Neural cell (in vitro differentiated cells): ENCODE data around the gene FBRSL1. TPM values are rescaled to one million over a fixed set of nuclear protein-coding genes. Genes with fewer than 3 reads are reported as not detected.

Experiments
- H2AFZ ChIP-seq: fragments of 200-600, 300-800 bp; sonication (generic), shearing (Covaris generic); 2 replicates; pipeline ENCODE4 v1.6.0; 2014; ENCODE audit warnings: low read depth, mild to moderate bottlenecking, antibody characterized with exemption, low read length, moderate library complexity
- H3F3A ChIP-seq: fragments of 200-600 bp; shearing (Covaris generic); 2 replicates; pipeline ENCODE4 v1.6.1; 2016; ENCODE audit warnings: mild to moderate bottlenecking, moderate library complexity, mixed read lengths, antibody characterized with exemption, low read length; ENCODE audit not compliant: insufficient read depth, poor library complexity, severe bottlenecking
- H3K27ac ChIP-seq: fragments of 200-600, 300-800 bp; sonication (generic), shearing (Covaris generic); 2 replicates; pipeline ENCODE4 v1.5.1; 2014; ENCODE audit warnings: mild to moderate bottlenecking, low read length, moderate library complexity
- H3K27me3 ChIP-seq: fragments of 300-800, 200-600 bp; sonication (generic), shearing (Covaris generic); 2 replicates; pipeline ENCODE4 v1.6.0; 2014; ENCODE audit warnings: mild to moderate bottlenecking, low read depth, low read length, moderate library complexity; ENCODE audit not compliant: insufficient read depth
- H3K36me3 ChIP-seq: fragments of 300-800, 200-600 bp; sonication (generic), shearing (Covaris generic); 2 replicates; pipeline ENCODE4 v1.5.1; 2014; ENCODE audit warnings: mild to moderate bottlenecking, antibody characterized with exemption, low read length, moderate library complexity; ENCODE audit not compliant: insufficient read depth
- H3K4me2 ChIP-seq: fragments of 300-800, 200-600 bp; sonication (generic), shearing (Covaris generic); 2 replicates; pipeline ENCODE4 v1.6.0; 2014; ENCODE audit warnings: mild to moderate bottlenecking, low read length
- H3K4me3 ChIP-seq: fragments of 300-800, 200-600 bp; sonication (generic), shearing (Covaris generic); 2 replicates; pipeline ENCODE4 v1.5.1; 2014; ENCODE audit warnings: mild to moderate bottlenecking, low read length, moderate library complexity
- H3K79me2 ChIP-seq: fragments of 200-600 bp; shearing (Covaris generic); replicated peaks from 2 replicates; pipeline ENCODE4 v1.6.0; 2014; ENCODE audit warnings: mild to moderate bottlenecking, low read length, moderate library complexity; ENCODE audit not compliant: insufficient read depth
- H3K9ac ChIP-seq: fragments of 300-800, 200-600 bp; sonication (generic), shearing (Covaris generic); 2 replicates; pipeline ENCODE4 v1.6.1; 2016; ENCODE audit warnings: mild to moderate bottlenecking, low read length, mixed read lengths
- H3K9me2 ChIP-seq: fragments of 200-600 bp; shearing (Covaris generic); 2 replicates; pipeline ENCODE4 v1.6.1; 2016; ENCODE audit warnings: mild to moderate bottlenecking, low read length, mixed read lengths; ENCODE audit not compliant: insufficient read depth
- H3K9me3 ChIP-seq: fragments of 200-600, 300-800 bp; sonication (generic), shearing (Covaris generic); 2 replicates; pipeline ENCODE4 v1.6.1; 2016; ENCODE audit warnings: mild to moderate bottlenecking, mixed run types, low read length, moderate library complexity, mixed read lengths
- H4K20me1 ChIP-seq: fragments of 200-600 bp; shearing (Covaris generic); 2 replicates; pipeline ENCODE4 v1.6.1; 2016; ENCODE audit warnings: mild to moderate bottlenecking, mixed run types; ENCODE audit not compliant: insufficient read depth
- EP300 ChIP-seq: fragments of 450-650 bp; conservative IDR thresholded peaks from 2 replicates; pipeline ENCODE4 v1.6.1; 2014; ENCODE audit warnings: antibody characterized with exemption, mild to moderate bottlenecking, moderate library complexity; ENCODE audit not compliant: poor library complexity, severe bottlenecking
- EZH2 ChIP-seq: fragments of 200-600, 300-800 bp; shearing (Covaris generic), sonication (generic); IDR thresholded peaks from 2 replicates; pipeline ENCODE4 v1.6.1; 2014; ENCODE audit warnings: antibody characterized with exemption, low read length, borderline replicate concordance, mild to moderate bottlenecking; ENCODE audit not compliant: insufficient read depth, poor library complexity, severe bottlenecking
- MXI1 ChIP-seq: fragments of 450-650 bp; conservative IDR thresholded peaks from 2 replicates; pipeline ENCODE4 v1.6.1; 2014; ENCODE audit warnings: antibody characterized with exemption, mild to moderate bottlenecking; ENCODE audit not compliant: poor library complexity, severe bottlenecking
- POLR2AphosphoS5 ChIP-seq: IDR thresholded peaks from 2 replicates; pipeline ENCODE4 v1.6.1; 2012
- RAD21 ChIP-seq: fragments of 450-650 bp; conservative IDR thresholded peaks from 2 replicates; pipeline ENCODE4 v1.6.1; 2014; ENCODE audit warnings: antibody characterized with exemption, mild to moderate bottlenecking, moderate library complexity
- REST ChIP-seq: IDR thresholded peaks from 2 replicates; pipeline ENCODE4 v1.6.1; 2012; ENCODE audit warnings: borderline replicate concordance
- SMC3 ChIP-seq: fragments of 450-650 bp; conservative IDR thresholded peaks from 2 replicates; pipeline ENCODE4 v1.6.1; 2014; ENCODE audit warnings: antibody characterized with exemption, mild to moderate bottlenecking, moderate library complexity; ENCODE audit not compliant: poor library complexity
- TAF1 ChIP-seq: IDR thresholded peaks from 2 replicates; pipeline ENCODE4 v1.6.1; 2012; ENCODE audit warnings: low read depth
- polyA plus RNA-seq: library from polyadenylated mRNA; depleted of rRNA; stranded (reverse); fragments of >200 nt; gene quantifications from 2 replicates; pipeline ENCODE4 v1.2.3, GENCODE V29; 2014
- TF ChIP-seq, protein P1 (sequence below): fragments of 450-650 bp; IDR thresholded peaks from 2 replicates; pipeline ENCODE4 v1.5.1; 2014; ENCODE audit warnings: antibody characterized with exemption, mild to moderate bottlenecking, moderate library complexity; ENCODE audit not compliant: poor library complexity, severe bottlenecking

Gene FBRSL1
- polyA plus RNA-seq, 1 donor from 2014 or later: 11.9 TPM

DNA sequence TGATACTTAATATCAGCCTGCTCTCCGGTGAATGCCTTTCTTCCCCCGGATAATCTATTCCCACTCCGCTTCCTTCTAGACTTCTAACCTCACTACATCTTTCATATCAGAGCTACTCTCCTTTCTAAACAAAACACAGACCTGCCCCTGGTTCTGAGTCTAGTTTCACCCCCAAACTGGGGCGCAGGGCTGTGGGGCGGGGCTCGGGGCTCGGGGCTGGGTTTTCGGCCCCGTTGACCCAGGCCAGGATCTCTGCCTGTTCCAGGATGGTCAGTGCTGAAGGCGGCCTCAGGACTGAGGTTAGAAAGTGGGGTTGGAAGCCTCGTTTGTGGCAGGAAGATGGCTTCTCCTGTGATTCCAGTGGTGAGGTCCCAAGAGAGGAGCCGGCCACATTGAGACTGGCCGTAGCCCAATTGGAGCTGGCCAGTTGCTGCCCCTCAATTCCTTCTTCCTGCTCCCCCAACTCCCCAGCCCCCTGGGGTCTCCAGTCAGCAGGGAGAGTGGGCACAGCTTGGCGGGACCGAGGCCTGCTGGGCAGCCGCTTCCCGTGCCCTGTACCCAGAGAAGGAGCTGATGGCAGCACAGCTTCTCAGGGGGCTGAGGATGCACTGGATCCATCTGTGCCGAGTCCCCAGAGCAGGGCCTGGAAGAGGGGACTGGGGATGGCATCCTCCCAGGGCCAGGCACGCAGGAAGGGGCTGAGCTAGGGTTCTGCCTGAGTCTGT lies 67.5 kb downstream of the FBRSL1 start:
- TF ChIP-seq EZH2 (no peak), POLR2AphosphoS5 (no peak), MXI1 (no peak), REST (no peak), RAD21 (no peak), SMC3 (no peak), EP300 (no peak), TAF1 (no peak)
- TF ChIP-seq, protein P1, sequence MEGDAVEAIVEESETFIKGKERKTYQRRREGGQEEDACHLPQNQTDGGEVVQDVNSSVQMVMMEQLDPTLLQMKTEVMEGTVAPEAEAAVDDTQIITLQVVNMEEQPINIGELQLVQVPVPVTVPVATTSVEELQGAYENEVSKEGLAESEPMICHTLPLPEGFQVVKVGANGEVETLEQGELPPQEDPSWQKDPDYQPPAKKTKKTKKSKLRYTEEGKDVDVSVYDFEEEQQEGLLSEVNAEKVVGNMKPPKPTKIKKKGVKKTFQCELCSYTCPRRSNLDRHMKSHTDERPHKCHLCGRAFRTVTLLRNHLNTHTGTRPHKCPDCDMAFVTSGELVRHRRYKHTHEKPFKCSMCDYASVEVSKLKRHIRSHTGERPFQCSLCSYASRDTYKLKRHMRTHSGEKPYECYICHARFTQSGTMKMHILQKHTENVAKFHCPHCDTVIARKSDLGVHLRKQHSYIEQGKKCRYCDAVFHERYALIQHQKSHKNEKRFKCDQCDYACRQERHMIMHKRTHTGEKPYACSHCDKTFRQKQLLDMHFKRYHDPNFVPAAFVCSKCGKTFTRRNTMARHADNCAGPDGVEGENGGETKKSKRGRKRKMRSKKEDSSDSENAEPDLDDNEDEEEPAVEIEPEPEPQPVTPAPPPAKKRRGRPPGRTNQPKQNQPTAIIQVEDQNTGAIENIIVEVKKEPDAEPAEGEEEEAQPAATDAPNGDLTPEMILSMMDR: no peak
- H3K9me2 ChIP-seq: no peaks in the 10 kb centered on the region
- no peaks in the 10 kb centered on the region for H3K27me3 ChIP-seq
- H3K79me2 ChIP-seq: peaks cover 19% of the 10 kb centered on the region
- peaks cover 6% of the 10 kb centered on the region for H4K20me1 ChIP-seq
- no peak overlapping the region for H2AFZ ChIP-seq
- no peaks in the 10 kb centered on the region for H3K9me3 ChIP-seq
- H3K36me3 ChIP-seq: no peaks in the 10 kb centered on the region
- H3K4me2 ChIP-seq: no peak overlapping the region
- H3K9ac ChIP-seq: no peak overlapping the region
- no peak overlapping the region for H3K4me3 ChIP-seq
- H3F3A ChIP-seq: no peaks in the 10 kb centered on the region
- H3K27ac ChIP-seq: no peak overlapping the region

DNA sequence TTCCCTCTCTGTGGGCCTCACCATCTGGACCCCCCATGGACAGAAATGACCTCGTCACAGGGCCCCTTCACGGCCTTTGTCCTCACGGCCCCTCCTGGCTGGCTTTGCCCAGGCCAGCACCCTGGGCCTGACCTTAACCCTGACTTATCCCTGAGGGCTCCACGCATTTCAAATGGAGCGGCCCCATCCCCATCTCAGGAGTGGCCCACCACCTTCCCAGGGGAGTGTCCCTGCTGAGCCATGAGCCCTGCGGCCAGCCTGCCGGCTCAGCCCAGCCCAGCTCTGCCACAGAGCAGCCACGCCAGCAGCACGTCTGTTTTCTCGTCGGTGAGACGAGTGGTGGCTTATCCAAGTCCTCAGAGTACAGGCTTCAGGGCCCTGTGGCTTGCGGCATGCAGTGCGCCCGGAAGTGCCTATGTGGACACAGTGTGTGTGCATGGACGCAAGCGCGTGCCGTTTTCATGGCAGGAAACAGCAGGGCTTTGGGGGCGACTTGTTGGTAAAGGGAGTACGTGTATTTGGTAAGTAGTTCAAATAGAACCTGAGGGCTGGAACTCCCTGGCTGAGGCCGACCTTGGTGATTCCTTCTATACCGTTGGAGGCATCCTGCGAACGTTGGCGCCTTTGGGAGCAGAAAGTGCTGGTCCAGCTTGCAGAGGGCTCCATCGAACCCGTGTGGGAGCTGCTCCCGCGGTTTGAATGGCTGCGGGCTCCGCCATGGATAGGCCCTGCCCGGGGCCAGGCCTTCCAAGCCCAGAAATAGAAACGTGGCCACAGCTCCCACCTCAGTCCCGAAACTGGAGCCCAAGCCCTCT lies 68.3 kb downstream of the FBRSL1 start:
- Histone ChIP-seq H3K27me3 (no peaks in the 10 kb centered on the region), H4K20me1 (peaks cover 9% of the 10 kb centered on the region), H3K36me3 (no peaks in the 10 kb centered on the region), H3K4me2 (no peak overlapping the region), H3K9me3 (no peaks in the 10 kb centered on the region), H3K9me2 (no peaks in the 10 kb centered on the region), H3K27ac (no peak overlapping the region), H3K9ac (no peak overlapping the region), H3K79me2 (peaks cover 22% of the 10 kb centered on the region), H3K4me3 (no peak overlapping the region), H3F3A (no peaks in the 10 kb centered on the region), H2AFZ (no peak overlapping the region)
- TF ChIP-seq SMC3: no peak
- no peak for TF ChIP-seq POLR2AphosphoS5
- TF ChIP-seq, protein P1: no peak
- no peak for TF ChIP-seq MXI1
